Activated T-cell treated with anti-CD3 and anti-CD28 coated beads, Interleukin-2, amount 50 U/mL, for 24 hours (primary cell): ENCODE results near the gene SPEG.

ENCODE experiments used
- DNase-seq: peaks from one replicate; pipeline ENCODE4 v3.0.0-alpha.2; 2020
- H3K27ac Mint-ChIP-seq: 2 replicates; pipeline ENCODE4 v1.8.0; 2020; ENCODE audit warnings: mild to moderate bottlenecking, mixed read lengths
- H3K27me3 Mint-ChIP-seq: 2 replicates; pipeline ENCODE4 v1.8.0; 2020; ENCODE audit warnings: mixed read lengths
- H3K36me3 Mint-ChIP-seq: 2 replicates; pipeline ENCODE4 v1.8.0; 2020; ENCODE audit warnings: low read depth, mixed read lengths
- H3K4me1 Mint-ChIP-seq: 2 replicates; pipeline ENCODE4 v1.8.0; 2020; ENCODE audit warnings: low read depth, mixed read lengths
- H3K4me3 Mint-ChIP-seq: 2 replicates; pipeline ENCODE4 v1.8.0; 2020; ENCODE audit warnings: mild to moderate bottlenecking, moderate library complexity, mixed read lengths
- H3K9me3 Mint-ChIP-seq: 2 replicates; pipeline ENCODE4 v1.8.0; 2020; ENCODE audit warnings: mixed read lengths

The SPEG gene

GRCh38 chr2:219440388-219441256, 6.0 kb downstream of the SPEG start:
- Mint-ChIP-seq H3K27ac (no peak overlapping the region), H3K4me1 (peaks cover 14% of the 10 kb centered on the region), H3K9me3 (no peaks in the 10 kb centered on the region), H3K27me3 (peaks cover 31% of the 10 kb centered on the region), H3K36me3 (no peaks in the 10 kb centered on the region), H3K4me3 (peak overlapping the region; percentile 73)
- DNase-seq = no peak

GRCh38 chr2:219441451-219442255, 7.0 kb downstream of the SPEG start:
- peaks cover 24% of the 10 kb centered on the region for H3K27me3 Mint-ChIP-seq
- peak overlapping the region; percentile 13 for H3K27ac Mint-ChIP-seq
- H3K9me3 Mint-ChIP-seq = no peaks in the 10 kb centered on the region
- peak; percentile 64 for DNase-seq
- H3K4me3 Mint-ChIP-seq = peak overlapping the region; percentile 73
- peaks cover 14% of the 10 kb centered on the region for H3K4me1 Mint-ChIP-seq
- H3K36me3 Mint-ChIP-seq = no peaks in the 10 kb centered on the region

- H3K36me3 Mint-ChIP-seq = no peaks in the 10 kb centered on the region
- peaks cover 14% of the 10 kb centered on the region for H3K4me1 Mint-ChIP-seq
- peak overlapping the region; percentile 57 for H3K4me3 Mint-ChIP-seq
- peaks cover 24% of the 10 kb centered on the region for H3K27me3 Mint-ChIP-seq
- H3K9me3 Mint-ChIP-seq = no peaks in the 10 kb centered on the region
- no peak overlapping the region for H3K27ac Mint-ChIP-seq
- DNase-seq = no peak
Observed at GRCh38 chr2:219442256-219443015, 7.8 kb downstream of the SPEG start.

GRCh38 chr2:219443016-219443696, 8.5 kb downstream of the SPEG start:
- H3K4me1 Mint-ChIP-seq = peaks cover 14% of the 10 kb centered on the region
- DNase-seq = no peak
- H3K4me3 Mint-ChIP-seq = peak overlapping the region; percentile 57
- no peak overlapping the region for H3K27ac Mint-ChIP-seq
- H3K36me3 Mint-ChIP-seq = no peaks in the 10 kb centered on the region
- peaks cover 28% of the 10 kb centered on the region for H3K27me3 Mint-ChIP-seq
- H3K9me3 Mint-ChIP-seq = no peaks in the 10 kb centered on the region

- H3K27me3 Mint-ChIP-seq = peaks cover 28% of the 10 kb centered on the region
- no peak for DNase-seq
- H3K4me3 Mint-ChIP-seq = no peak overlapping the region
- no peaks in the 10 kb centered on the region for H3K9me3 Mint-ChIP-seq
- H3K27ac Mint-ChIP-seq = no peak overlapping the region
- H3K4me1 Mint-ChIP-seq = peaks cover 14% of the 10 kb centered on the region
- no peaks in the 10 kb centered on the region for H3K36me3 Mint-ChIP-seq
Observed at GRCh38 chr2:219443697-219444023, 9.0 kb downstream of the SPEG start.

- Mint-ChIP-seq H3K9me3 (no peaks in the 10 kb centered on the region), H3K4me3 (no peak overlapping the region), H3K27ac (no peak overlapping the region), H3K4me1 (peaks cover 15% of the 10 kb centered on the region), H3K36me3 (no peaks in the 10 kb centered on the region), H3K27me3 (peaks cover 33% of the 10 kb centered on the region)
- DNase-seq = no peak
Observed at GRCh38 chr2:219444566-219445091, 10.0 kb downstream of the SPEG start.

GRCh38 chr2:219445220-219445640, 10.6 kb downstream of the SPEG start:
- H3K27ac Mint-ChIP-seq = no peak overlapping the region
- no peaks in the 10 kb centered on the region for H3K9me3 Mint-ChIP-seq
- no peaks in the 10 kb centered on the region for H3K36me3 Mint-ChIP-seq
- no peak overlapping the region for H3K4me3 Mint-ChIP-seq
- H3K4me1 Mint-ChIP-seq = peaks cover 17% of the 10 kb centered on the region
- peaks cover 35% of the 10 kb centered on the region for H3K27me3 Mint-ChIP-seq
- no peak for DNase-seq

- peaks cover 29% of the 10 kb centered on the region for H3K27me3 Mint-ChIP-seq
- no peak overlapping the region for H3K27ac Mint-ChIP-seq
- DNase-seq = no peak
- H3K4me1 Mint-ChIP-seq = peaks cover 13% of the 10 kb centered on the region
- no peak overlapping the region for H3K4me3 Mint-ChIP-seq
- H3K36me3 Mint-ChIP-seq = no peaks in the 10 kb centered on the region
- H3K9me3 Mint-ChIP-seq = no peaks in the 10 kb centered on the region
Observed at GRCh38 chr2:219446101-219446504, 11.5 kb downstream of the SPEG start.

GRCh38 chr2:219446689-219447088, 12.0 kb downstream of the SPEG start:
- Mint-ChIP-seq H3K27ac (no peak overlapping the region), H3K9me3 (no peaks in the 10 kb centered on the region), H3K4me1 (peaks cover 8% of the 10 kb centered on the region), H3K36me3 (no peaks in the 10 kb centered on the region), H3K27me3 (peaks cover 24% of the 10 kb centered on the region), H3K4me3 (no peak overlapping the region)
- DNase-seq = no peak

- DNase-seq = no peak
- no peak overlapping the region for H3K27ac Mint-ChIP-seq
- H3K4me3 Mint-ChIP-seq = no peak overlapping the region
- no peaks in the 10 kb centered on the region for H3K9me3 Mint-ChIP-seq
- H3K27me3 Mint-ChIP-seq = peaks cover 24% of the 10 kb centered on the region
- peaks cover 13% of the 10 kb centered on the region for H3K4me1 Mint-ChIP-seq
- H3K36me3 Mint-ChIP-seq = no peaks in the 10 kb centered on the region
Observed at GRCh38 chr2:219447242-219448098, 12.8 kb downstream of the SPEG start.

- H3K27me3 Mint-ChIP-seq = peaks cover 18% of the 10 kb centered on the region
- H3K9me3 Mint-ChIP-seq = no peaks in the 10 kb centered on the region
- H3K36me3 Mint-ChIP-seq = no peaks in the 10 kb centered on the region
- H3K4me3 Mint-ChIP-seq = peak overlapping the region; percentile 46
- H3K27ac Mint-ChIP-seq = no peak overlapping the region
- DNase-seq = peak; percentile 41
- H3K4me1 Mint-ChIP-seq = peaks cover 7% of the 10 kb centered on the region
Observed at GRCh38 chr2:219448099-219448775, 13.6 kb downstream of the SPEG start.

GRCh38 chr2:219448776-219449341, 14.2 kb downstream of the SPEG start:
- Mint-ChIP-seq H3K36me3 (no peaks in the 10 kb centered on the region), H3K4me1 (peaks cover 7% of the 10 kb centered on the region), H3K9me3 (no peaks in the 10 kb centered on the region), H3K4me3 (peak overlapping the region; percentile 46), H3K27ac (no peak overlapping the region), H3K27me3 (peaks cover 18% of the 10 kb centered on the region)
- DNase-seq = peak; percentile 58
